Measurements from ENCODE around the gene PHAF1.

The PHAF1 gene

DNA sequence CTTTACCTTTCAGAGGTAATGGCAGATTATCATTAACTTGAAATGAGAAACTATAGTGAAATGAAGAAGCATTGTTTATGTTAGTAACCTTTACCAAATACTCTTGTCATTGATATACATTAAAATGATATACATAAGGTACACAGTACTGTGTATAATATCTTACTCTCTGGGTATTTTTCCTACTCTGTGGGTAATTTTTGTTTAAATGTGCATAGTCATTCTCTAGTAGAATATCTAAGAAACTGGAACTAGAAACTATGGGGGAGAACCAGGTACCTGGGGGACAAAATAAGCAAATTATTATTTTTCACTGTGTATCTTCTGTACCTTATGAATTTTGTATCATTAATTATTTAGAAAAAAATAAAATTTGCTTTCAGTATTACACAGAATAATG lies 20.6 kb upstream of the PHAF1 start:
- no peak for DNase-seq (ENCODE audit: low read depth)
- H3K4me3 ChIP-seq (ENCODE audit: low read depth, low read length) = no peak overlapping the region
- TF ChIP-seq, protein P1, sequence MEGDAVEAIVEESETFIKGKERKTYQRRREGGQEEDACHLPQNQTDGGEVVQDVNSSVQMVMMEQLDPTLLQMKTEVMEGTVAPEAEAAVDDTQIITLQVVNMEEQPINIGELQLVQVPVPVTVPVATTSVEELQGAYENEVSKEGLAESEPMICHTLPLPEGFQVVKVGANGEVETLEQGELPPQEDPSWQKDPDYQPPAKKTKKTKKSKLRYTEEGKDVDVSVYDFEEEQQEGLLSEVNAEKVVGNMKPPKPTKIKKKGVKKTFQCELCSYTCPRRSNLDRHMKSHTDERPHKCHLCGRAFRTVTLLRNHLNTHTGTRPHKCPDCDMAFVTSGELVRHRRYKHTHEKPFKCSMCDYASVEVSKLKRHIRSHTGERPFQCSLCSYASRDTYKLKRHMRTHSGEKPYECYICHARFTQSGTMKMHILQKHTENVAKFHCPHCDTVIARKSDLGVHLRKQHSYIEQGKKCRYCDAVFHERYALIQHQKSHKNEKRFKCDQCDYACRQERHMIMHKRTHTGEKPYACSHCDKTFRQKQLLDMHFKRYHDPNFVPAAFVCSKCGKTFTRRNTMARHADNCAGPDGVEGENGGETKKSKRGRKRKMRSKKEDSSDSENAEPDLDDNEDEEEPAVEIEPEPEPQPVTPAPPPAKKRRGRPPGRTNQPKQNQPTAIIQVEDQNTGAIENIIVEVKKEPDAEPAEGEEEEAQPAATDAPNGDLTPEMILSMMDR (conservative IDR thresholded peaks at IDR 0.05; ENCODE audit: low read depth, low read length) = no peak

DNA sequence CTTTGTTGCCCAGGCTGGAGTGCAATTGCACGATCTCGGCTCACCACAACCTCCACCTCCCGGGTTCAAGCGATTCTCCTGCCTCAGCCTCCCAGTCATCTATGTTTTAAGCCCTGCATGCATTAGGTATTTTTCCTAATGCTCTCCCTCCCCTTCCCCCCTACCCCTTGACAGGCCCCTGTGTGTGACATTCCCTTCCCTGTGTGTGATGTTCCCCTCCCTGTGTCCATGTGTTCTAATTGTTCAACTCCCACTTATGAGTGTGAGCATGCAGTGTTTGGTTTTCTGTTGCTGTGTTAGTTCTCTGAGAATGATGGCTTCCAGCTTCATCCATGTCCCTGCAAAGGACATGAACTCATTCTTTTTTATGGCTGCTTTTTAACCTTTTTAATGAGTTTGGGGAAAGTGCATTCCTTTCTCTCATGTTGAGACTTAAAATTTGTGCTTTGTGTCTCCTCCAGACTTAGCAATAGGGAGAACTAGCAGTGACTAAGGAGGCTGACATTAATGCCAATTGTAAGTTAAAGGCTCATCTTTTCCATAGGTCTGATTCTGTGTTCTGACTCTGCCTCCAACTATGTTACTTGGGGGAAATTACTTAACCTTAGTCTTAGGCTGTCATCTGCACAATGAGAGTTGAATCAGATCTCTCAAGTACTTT lies 17.7 kb upstream of the PHAF1 start:
- DNase-seq (ENCODE audit: low read depth) = peak; percentile 62
- no peak overlapping the region for H3K4me3 ChIP-seq (ENCODE audit: low read depth, low read length)
- TF ChIP-seq, protein P1 (conservative IDR thresholded peaks at IDR 0.05; ENCODE audit: low read depth, low read length) = no peak

DNA sequence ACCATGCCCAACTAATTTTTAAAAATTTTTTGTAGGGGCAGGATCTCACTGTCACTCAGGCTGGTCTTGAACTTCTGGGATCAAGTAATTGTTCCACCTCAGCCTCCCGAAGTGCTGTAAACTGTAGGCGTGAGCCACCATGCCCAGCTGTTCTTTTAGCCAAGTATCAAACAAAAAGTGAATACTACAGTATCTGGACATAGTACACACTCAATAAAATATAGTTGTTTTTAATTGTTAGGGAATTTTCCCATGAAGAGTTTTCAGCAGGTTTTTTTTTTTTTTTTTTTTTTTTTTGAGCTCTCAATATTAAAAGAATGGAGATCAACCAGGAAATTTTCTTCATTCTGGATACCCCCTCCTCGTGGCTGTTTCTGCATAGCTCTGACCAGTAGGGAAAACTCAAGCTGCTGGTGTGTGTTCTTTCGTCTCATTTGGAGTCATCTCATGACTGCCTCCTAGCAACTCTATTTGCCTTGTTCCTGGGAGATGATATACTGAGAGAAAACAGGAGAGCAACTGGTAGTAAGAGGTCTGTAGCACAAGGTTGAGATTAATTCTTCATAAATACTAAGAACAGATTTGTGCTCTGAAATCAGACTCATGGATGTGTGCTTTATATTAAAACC lies 16.5 kb upstream of the PHAF1 start:
- TF ChIP-seq, protein P1 (conservative IDR thresholded peaks at IDR 0.05; ENCODE audit: low read depth, low read length) = no peak
- DNase-seq (ENCODE audit: low read depth) = peak; percentile 19
- no peak overlapping the region for H3K4me3 ChIP-seq (ENCODE audit: low read depth, low read length)

DNA sequence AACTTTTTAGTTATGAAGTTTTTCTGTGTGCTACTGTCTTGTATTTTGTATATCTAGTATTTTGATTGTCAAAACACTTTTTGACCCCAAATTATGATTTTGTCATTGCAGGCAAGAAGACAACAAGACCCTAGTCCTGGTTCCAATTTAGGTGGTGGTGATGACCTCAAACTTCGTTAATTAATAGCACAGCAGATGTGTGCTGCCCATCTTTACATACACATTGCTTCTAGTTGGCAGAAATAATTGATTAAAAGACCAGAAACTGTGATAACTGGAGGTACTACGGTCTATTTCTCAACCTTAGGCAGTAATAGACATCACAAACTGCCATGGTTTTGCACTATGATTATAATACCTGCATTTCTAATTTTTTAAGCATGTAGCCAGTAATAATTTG lies 11.1 kb upstream of the PHAF1 start:
- no peak overlapping the region for H3K4me3 ChIP-seq (ENCODE audit: low read depth, low read length)
- TF ChIP-seq, protein P1 (conservative IDR thresholded peaks at IDR 0.05; ENCODE audit: low read depth, low read length) = no peak
- no peak for DNase-seq (ENCODE audit: low read depth)

DNA sequence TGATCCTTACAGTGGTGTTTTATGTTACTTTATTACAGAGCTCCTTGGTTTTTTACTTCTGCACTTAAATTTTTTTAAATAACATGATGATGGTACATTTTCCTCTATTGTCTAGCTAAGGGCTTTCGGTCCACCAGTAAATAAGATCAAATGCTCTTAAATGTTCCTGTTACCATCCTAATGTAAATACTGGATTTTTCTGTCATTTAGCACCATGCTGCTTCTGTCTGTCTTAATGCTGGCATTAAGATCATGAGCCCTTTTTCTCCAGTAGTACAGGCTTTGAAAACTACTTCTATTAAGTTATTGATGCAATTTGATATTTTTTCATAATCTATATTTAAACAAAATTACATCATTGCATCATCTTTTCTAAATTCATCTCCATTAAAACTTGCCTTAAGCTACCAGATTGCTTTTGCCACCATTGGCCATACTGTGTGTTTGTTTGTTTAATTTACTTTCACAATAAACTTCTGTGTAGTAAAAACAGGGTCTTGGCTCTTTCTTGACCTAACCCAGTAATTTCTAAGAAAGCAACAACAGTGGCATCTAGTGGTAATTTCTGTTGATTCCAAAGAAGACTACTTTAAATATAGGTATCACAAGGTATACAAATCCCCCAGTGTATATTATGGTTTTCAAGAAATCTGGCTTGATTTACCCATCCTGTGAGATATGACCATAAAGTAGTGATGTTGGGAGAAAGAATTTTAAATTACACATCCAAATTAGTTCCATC lies 9.0 kb upstream of the PHAF1 start:
- peak; percentile 69 for DNase-seq (ENCODE audit: low read depth)
- TF ChIP-seq, protein P1 (conservative IDR thresholded peaks at IDR 0.05; ENCODE audit: low read depth, low read length) = peak; percentile 54
- H3K4me3 ChIP-seq (ENCODE audit: low read depth, low read length) = no peak overlapping the region

DNA sequence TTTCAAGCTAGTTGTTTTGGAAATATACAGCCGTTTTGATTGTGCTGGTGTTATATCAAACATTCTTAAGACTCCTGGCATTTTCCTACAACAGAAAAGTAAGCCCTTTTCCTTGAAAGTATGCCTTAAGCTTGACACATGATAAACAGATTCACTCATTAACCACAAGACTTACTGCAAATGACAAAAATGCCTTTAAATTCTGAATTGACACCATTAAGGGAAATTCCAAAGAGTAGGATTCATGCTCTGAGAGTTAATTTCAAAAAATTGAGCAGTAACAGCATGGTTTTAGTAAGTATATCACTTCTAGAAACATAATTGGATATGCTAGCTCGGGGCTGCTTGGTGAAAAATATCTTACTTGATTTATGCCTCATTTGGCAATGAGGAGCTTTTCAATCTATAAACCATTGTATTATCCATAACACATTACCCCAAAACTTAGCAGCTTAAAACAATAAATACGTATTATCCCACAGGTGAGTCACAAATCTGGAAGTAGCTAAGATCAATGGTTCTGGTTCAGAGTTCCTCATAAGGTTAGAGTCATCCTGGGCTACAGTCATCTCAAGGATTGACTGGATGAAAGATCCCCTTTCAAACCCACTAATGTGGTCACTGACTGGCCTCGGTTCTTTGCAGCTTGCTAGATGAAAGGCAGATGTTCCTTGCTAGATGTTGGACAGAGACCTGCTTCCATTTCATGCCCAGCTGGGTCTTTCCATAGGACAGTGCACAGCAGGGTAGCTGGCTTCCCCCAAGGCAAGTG lies 8.2 kb upstream of the PHAF1 start:
- no peak overlapping the region for H3K4me3 ChIP-seq (ENCODE audit: low read depth, low read length)
- TF ChIP-seq, protein P1 (conservative IDR thresholded peaks at IDR 0.05; ENCODE audit: low read depth, low read length) = no peak
- peak; percentile 13 for DNase-seq (ENCODE audit: low read depth)
